Osteoblast (primary cell): ENCODE data around the gene PLXNA4. TPM values are rescaled to one million over a fixed set of nuclear protein-coding genes. Genes with fewer than 3 reads are reported as not detected.

Source experiments
- DNase-seq: peaks from one replicate; pipeline ENCODE4 v3.0.0; 2011; ENCODE audit warnings: low spot score, mixed read lengths; ENCODE audit not compliant: insufficient read length; ENCODE audit errors: missing footprints
- H2AFZ ChIP-seq: 2 replicates; pipeline ENCODE4 v1.6.0; 2011; ENCODE audit warnings: mild to moderate bottlenecking, low read length
- H3K27ac ChIP-seq: 2 replicates; pipeline ENCODE4 v1.5.1; 2011; ENCODE audit warnings: mild to moderate bottlenecking, low read depth, low read length, moderate library complexity
- H3K27me3 ChIP-seq: 2 replicates; pipeline ENCODE4 v1.6.0; 2012; ENCODE audit warnings: mild to moderate bottlenecking, control low read depth, inconsistent platforms, low read length, moderate library complexity; ENCODE audit not compliant: insufficient read depth
- H3K36me3 ChIP-seq: 2 replicates; pipeline ENCODE4 v1.5.1; 2011; ENCODE audit warnings: mild to moderate bottlenecking, low read length, control low read depth, moderate library complexity; ENCODE audit not compliant: insufficient read depth
- H3K4me1 ChIP-seq: 2 replicates; pipeline ENCODE4 v1.5.1; 2011; ENCODE audit warnings: mild to moderate bottlenecking, low read length, control low read depth, moderate library complexity; ENCODE audit not compliant: insufficient read depth
- H3K4me2 ChIP-seq: 2 replicates; pipeline ENCODE4 v1.6.0; 2011; ENCODE audit warnings: mild to moderate bottlenecking, low read length; ENCODE audit not compliant: insufficient read depth
- H3K4me3 ChIP-seq: fragments of 200-600 bp; sonication (generic); 3 replicates; pipeline ENCODE4 v1.5.1; 2012; ENCODE audit warnings: mild to moderate bottlenecking, low read length, inconsistent platforms; ENCODE audit not compliant: insufficient read depth
- H3K79me2 ChIP-seq: 2 replicates; pipeline ENCODE4 v1.6.0; 2012; ENCODE audit warnings: mild to moderate bottlenecking, low read length, control low read depth, inconsistent platforms; ENCODE audit not compliant: insufficient read depth
- H3K9me3 ChIP-seq: 2 replicates; pipeline ENCODE4 v1.5.1; 2011; ENCODE audit warnings: low read depth, low read length, control low read depth
- H4K20me1 ChIP-seq: 2 replicates; pipeline ENCODE4 v1.6.0; 2012; ENCODE audit warnings: mild to moderate bottlenecking, low read length, control low read depth; ENCODE audit not compliant: insufficient read depth
- total RNA-seq: library from RNA; depleted of rRNA; stranded (reverse); fragments of >200 nt; gene quantifications from 2 replicates; pipeline ENCODE4 v1.2.3, GENCODE V29; 2012
- TF ChIP-seq, protein P1 (sequence below): IDR thresholded peaks from 2 replicates; pipeline ENCODE4 v1.5.1; 2011; ENCODE audit warnings: mild to moderate bottlenecking, low read depth, low read length, moderate library complexity; ENCODE audit errors: extremely low read depth

The PLXNA4 gene
- total RNA-seq, 1 donor: 4.3 TPM

DNA sequence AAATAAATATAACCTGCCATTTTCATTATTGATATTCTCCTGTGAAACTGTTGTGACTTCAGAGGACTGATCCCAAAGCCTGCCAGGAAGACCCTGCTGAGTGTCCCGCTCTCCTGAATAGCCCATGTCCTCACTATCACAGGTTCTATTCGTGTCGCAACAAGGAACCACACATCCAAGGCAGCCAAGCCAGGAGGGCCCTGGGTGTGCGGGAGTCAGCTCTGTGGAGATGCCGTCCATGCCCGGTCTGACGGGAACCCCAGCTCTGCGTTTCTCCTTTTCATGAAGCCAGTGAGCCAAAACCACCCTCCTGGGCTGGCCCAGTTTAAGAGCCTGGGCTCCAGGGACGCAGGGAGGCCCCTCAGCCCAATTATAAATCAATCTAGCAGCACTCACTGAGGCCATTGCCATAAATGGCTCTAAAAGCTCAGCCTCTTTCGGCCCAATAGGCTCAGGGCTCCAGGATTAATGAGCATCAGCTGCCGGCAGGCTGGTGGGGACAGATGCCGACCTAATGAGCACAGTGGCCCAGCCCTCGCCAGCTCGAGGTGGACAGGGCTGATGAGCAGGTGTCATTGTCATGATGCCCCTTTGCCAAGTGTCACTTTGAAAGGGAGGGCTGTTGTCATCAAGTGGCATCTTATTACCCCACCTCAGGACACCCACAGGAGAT, 177.9 kb downstream of the PLXNA4 start:
- Histone ChIP-seq H3K27ac (no peak overlapping the region), H3K9me3 (no peaks in the 10 kb centered on the region), H3K4me3 (no peak overlapping the region), H3K4me2 (no peak overlapping the region), H3K36me3 (no peaks in the 10 kb centered on the region), H3K4me1 (peaks cover 37% of the 10 kb centered on the region), H4K20me1 (no peaks in the 10 kb centered on the region), H3K27me3 (no peaks in the 10 kb centered on the region), H3K79me2 (no peaks in the 10 kb centered on the region), H2AFZ (no peak overlapping the region)
- DNase-seq: no peak
- TF ChIP-seq, protein P1, sequence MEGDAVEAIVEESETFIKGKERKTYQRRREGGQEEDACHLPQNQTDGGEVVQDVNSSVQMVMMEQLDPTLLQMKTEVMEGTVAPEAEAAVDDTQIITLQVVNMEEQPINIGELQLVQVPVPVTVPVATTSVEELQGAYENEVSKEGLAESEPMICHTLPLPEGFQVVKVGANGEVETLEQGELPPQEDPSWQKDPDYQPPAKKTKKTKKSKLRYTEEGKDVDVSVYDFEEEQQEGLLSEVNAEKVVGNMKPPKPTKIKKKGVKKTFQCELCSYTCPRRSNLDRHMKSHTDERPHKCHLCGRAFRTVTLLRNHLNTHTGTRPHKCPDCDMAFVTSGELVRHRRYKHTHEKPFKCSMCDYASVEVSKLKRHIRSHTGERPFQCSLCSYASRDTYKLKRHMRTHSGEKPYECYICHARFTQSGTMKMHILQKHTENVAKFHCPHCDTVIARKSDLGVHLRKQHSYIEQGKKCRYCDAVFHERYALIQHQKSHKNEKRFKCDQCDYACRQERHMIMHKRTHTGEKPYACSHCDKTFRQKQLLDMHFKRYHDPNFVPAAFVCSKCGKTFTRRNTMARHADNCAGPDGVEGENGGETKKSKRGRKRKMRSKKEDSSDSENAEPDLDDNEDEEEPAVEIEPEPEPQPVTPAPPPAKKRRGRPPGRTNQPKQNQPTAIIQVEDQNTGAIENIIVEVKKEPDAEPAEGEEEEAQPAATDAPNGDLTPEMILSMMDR: no peak

DNA sequence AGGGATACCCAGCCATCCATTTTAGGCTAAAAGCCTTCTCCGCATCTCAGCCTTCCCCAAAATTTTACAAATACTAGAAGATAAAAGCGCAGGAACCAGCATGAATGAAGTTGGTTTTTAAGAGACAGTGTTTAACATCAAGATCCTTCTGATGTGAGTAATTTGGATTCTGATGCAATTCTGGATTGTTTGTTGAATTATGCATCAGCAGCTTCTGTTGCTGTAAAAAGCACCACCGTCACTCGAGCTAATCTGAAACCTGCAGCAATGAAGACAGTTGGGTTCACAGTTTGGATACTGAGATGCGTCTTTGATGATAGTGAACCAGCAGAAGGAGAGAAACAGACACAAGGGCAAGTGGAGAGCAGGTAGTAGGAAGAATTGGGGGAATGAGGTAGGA, 179.2 kb downstream of the PLXNA4 start:
- no peak overlapping the region for H2AFZ ChIP-seq
- no peaks in the 10 kb centered on the region for H3K27me3 ChIP-seq
- H3K27ac ChIP-seq: no peak overlapping the region
- no peaks in the 10 kb centered on the region for H3K79me2 ChIP-seq
- no peaks in the 10 kb centered on the region for H3K36me3 ChIP-seq
- H3K4me3 ChIP-seq: no peak overlapping the region
- TF ChIP-seq, protein P1: no peak
- peaks cover 23% of the 10 kb centered on the region for H3K4me1 ChIP-seq
- no peak for DNase-seq
- H4K20me1 ChIP-seq: no peaks in the 10 kb centered on the region
- no peak overlapping the region for H3K4me2 ChIP-seq
- H3K9me3 ChIP-seq: no peaks in the 10 kb centered on the region

DNA sequence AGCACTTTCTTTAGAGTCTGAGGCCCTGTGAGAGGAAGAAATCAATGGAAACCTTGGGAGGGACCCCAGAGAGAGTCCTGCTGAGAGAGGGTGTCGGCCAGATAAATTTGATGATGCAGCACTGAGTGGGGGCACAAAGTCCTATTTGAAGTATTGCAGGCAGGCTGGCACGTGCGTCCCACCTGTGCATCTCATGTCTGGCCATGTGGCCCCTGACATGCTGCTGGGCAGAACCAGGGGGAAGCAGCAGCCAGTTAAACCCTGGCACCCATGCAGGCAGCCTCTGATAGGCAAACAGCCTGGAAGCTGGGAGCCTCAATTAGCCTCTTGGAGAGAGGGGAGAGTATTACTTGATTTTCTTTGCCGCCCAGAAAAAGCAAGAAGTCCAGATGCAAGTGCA, 180.9 kb downstream of the PLXNA4 start:
- Histone ChIP-seq H3K4me1 (peaks cover 18% of the 10 kb centered on the region), H3K4me2 (no peak overlapping the region), H3K4me3 (no peak overlapping the region), H3K9me3 (no peaks in the 10 kb centered on the region), H3K27me3 (no peaks in the 10 kb centered on the region), H3K27ac (no peak overlapping the region), H3K79me2 (no peaks in the 10 kb centered on the region), H2AFZ (no peak overlapping the region), H3K36me3 (no peaks in the 10 kb centered on the region), H4K20me1 (no peaks in the 10 kb centered on the region)
- TF ChIP-seq, protein P1: no peak
- DNase-seq: no peak

DNA sequence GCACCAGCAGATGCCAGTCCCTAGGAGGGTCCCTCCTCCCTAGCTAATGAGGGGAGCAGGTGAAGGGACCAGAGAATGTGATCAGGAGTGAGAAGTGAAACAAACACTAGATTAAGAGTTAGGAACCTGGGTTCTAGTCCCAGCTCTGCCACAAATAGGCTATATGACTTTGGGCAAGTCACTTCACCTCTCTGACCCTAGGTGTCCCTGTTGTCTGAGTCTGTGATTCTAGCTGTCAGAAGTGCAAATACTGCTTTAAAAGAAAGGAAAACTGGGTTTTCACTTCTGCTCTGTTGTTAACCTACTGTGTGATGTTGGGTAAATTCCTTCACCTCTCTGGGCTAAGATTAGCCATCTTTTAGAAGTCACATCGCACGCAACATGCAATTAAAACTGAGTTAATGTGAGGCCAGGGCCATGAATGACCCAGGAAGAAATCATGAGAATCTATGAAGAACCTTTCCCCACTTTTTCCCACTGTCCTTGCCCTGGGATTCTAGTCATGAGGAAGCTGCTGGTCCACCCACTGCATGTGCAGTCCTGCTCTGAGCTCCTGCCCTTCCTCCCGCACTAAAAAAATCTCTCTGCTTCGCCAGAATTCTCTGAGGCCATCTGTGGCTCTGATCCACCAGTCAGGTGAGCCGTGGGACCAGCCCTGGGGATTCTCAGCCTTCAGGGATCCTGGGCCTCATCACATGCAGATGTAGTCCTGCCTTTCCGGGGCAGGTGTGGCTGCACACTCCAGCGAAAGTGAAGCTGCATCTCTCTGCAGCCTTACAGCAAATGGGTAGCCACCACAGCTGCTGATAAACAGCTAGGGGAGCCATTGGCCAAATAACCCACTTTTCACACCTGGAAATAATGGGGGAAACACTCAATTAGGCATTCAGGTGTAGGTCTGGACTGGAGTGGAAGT, 181.7 kb downstream of the PLXNA4 start:
- no peak overlapping the region for H2AFZ ChIP-seq
- H3K27me3 ChIP-seq: no peaks in the 10 kb centered on the region
- H3K79me2 ChIP-seq: no peaks in the 10 kb centered on the region
- no peak for DNase-seq
- no peak overlapping the region for H3K4me3 ChIP-seq
- H3K4me1 ChIP-seq: peaks cover 18% of the 10 kb centered on the region
- H3K4me2 ChIP-seq: peak overlapping the region; percentile 36
- no peak overlapping the region for H3K27ac ChIP-seq
- TF ChIP-seq, protein P1: peak; percentile 45
- H4K20me1 ChIP-seq: no peaks in the 10 kb centered on the region
- H3K9me3 ChIP-seq: no peaks in the 10 kb centered on the region
- no peaks in the 10 kb centered on the region for H3K36me3 ChIP-seq
